A673 (cell line): ENCODE results near the gene ATF4.
A peak's percentile ranks its signal among the peaks of the same experiment; 100 is the strongest.

Experiments
- EZH2 ChIP-seq: fragments of 200-600 bp; sonication (generic); IDR thresholded peaks from 2 replicates; pipeline ENCODE4 v1.6.1; 2017; ENCODE audit warnings: borderline replicate concordance, low read depth, mild to moderate bottlenecking, mixed read lengths, antibody characterized with exemption, low read length; ENCODE audit not compliant: poor library complexity, severe bottlenecking
- TF ChIP-seq, protein P1 (sequence below): fragments of 300-800, 200-600 bp; sonication (generic); conservative IDR thresholded peaks from 2 replicates; pipeline ENCODE4 v1.5.1; 2017; ENCODE audit warnings: low read depth, mild to moderate bottlenecking, antibody characterized with exemption, low read length, moderate library complexity, mixed read lengths

DNA sequence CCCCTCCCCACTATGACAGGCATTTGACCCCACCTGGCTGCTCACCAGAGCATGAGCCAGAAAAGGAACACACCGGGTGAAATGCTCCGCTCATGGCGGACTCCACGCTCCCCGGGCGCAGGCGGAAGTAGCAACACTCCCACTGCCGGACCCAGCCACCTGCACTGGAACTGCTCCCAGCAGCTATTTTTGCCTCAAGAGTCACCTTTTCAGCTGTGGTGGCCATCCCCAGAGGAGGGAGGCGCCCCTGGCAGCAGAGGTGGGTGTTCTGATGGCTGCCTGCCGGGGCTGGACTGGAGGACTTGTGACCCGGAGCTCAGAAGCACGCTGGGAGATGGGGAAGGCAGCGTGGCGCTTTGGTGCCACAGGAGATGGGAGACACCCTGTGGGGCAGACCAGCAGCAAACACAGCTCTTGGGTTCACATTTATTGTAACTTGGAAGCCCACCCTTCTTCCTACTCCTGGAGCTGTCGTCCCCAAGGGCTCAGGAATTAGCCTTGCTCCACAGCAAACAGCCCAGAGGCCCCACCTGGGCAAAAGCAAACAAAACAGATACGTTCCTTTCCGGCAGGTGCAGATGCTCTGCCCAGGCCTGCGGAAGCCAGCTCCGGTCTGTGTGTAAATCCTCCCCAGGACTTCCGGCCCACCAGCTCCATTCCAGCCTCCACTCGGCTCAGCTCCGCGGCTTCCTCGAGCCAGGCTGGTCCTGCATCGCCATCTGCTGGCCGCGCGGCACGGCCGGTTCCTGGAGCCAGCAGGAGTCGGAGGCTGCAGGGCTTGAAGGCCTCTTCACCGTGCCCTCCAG lies 8.5 kb downstream of the ATF4 start:
- TF ChIP-seq, protein P1, sequence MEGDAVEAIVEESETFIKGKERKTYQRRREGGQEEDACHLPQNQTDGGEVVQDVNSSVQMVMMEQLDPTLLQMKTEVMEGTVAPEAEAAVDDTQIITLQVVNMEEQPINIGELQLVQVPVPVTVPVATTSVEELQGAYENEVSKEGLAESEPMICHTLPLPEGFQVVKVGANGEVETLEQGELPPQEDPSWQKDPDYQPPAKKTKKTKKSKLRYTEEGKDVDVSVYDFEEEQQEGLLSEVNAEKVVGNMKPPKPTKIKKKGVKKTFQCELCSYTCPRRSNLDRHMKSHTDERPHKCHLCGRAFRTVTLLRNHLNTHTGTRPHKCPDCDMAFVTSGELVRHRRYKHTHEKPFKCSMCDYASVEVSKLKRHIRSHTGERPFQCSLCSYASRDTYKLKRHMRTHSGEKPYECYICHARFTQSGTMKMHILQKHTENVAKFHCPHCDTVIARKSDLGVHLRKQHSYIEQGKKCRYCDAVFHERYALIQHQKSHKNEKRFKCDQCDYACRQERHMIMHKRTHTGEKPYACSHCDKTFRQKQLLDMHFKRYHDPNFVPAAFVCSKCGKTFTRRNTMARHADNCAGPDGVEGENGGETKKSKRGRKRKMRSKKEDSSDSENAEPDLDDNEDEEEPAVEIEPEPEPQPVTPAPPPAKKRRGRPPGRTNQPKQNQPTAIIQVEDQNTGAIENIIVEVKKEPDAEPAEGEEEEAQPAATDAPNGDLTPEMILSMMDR: peak; percentile 99
- no peak for TF ChIP-seq EZH2
